ENCODE data around the gene SLC9B1.

DNA sequence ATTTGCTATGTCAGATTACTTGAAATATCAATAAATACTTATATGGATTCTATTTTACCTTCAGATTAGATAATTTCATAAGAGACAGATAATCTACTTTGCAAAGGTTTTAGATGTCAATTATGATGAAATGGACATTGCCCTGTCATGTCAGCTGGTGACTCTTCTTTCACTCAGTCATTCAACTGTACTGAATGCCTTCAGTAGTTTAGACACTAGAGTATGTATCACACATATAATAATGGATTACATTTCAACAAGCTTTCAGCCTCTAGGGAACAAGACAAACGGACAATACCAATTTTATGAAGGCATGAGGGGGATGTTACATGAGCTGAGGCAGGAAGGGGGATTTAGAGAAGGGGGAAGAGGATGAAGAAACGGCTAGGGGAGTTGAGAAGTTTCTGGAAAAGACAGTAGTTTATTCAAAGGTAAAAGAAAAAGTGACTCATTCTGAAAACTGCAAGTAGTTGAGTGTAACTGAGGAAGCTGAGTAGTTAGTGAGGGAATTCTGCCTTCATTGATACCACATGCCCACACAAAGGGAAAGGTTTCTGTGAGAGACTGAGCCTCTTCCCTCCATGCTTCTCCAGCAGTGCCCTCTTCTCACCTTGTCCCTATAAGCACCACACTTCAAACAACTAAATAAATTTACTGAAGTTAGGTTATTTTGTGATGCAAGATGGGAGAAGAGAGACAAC lies 31.4 kb upstream of the SLC9B1 start:
- TF ChIP-seq, protein P1, sequence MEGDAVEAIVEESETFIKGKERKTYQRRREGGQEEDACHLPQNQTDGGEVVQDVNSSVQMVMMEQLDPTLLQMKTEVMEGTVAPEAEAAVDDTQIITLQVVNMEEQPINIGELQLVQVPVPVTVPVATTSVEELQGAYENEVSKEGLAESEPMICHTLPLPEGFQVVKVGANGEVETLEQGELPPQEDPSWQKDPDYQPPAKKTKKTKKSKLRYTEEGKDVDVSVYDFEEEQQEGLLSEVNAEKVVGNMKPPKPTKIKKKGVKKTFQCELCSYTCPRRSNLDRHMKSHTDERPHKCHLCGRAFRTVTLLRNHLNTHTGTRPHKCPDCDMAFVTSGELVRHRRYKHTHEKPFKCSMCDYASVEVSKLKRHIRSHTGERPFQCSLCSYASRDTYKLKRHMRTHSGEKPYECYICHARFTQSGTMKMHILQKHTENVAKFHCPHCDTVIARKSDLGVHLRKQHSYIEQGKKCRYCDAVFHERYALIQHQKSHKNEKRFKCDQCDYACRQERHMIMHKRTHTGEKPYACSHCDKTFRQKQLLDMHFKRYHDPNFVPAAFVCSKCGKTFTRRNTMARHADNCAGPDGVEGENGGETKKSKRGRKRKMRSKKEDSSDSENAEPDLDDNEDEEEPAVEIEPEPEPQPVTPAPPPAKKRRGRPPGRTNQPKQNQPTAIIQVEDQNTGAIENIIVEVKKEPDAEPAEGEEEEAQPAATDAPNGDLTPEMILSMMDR (IDR thresholded peaks at IDR 0.05): no peak
- TF ChIP-seq POLR2A (IDR thresholded peaks at IDR 0.05): no peak

All from lower leg skin (tissue), 3 donors.